GM23338 (cell line): Measurements from ENCODE around the gene ENTHD1. TPM values are rescaled to one million over a fixed set of nuclear protein-coding genes. Genes with fewer than 3 reads are reported as not detected.

Experiments used
- ATAC-seq: fragments of 200-7000 bp; cut with Tn5 transposase; 3 replicates; pipeline ENCODE4 v1.9.1; 2020
- DNase-seq: peaks from one replicate; pipeline ENCODE4 v3.0.0-alpha.2; 2015; ENCODE audit warnings: low spot score
- H2AFZ ChIP-seq: fragments of 200-600 bp; sonication (generic); 2 replicates; pipeline ENCODE4 v1.8.0; 2016; ENCODE audit warnings: antibody characterized with exemption, mild to moderate bottlenecking, moderate library complexity
- H3F3A ChIP-seq: fragments of 200-600 bp; sonication (generic); replicated peaks from 2 replicates; pipeline ENCODE4 v1.8.0; 2017; ENCODE audit warnings: antibody characterized with exemption, mixed run types, low read depth
- H3K27ac ChIP-seq: fragments of 200-600 bp; sonication (generic); 2 replicates; pipeline ENCODE4 v1.6.1; 2016; ENCODE audit warnings: low read depth
- H3K27me3 ChIP-seq: fragments of 200-600 bp; sonication (generic); 2 replicates; pipeline ENCODE4 v1.8.0; 2016; ENCODE audit warnings: mild to moderate bottlenecking, mixed run types, moderate library complexity; ENCODE audit not compliant: insufficient read depth
- H3K36me3 ChIP-seq: fragments of 200-600 bp; sonication (generic); 2 replicates; pipeline ENCODE4 v1.8.0; 2016; ENCODE audit warnings: mild to moderate bottlenecking; ENCODE audit not compliant: insufficient read depth
- H3K4me1 ChIP-seq: fragments of 200-600 bp; sonication (generic); 2 replicates; pipeline ENCODE4 v1.8.0; 2016; ENCODE audit warnings: mild to moderate bottlenecking, moderate library complexity; ENCODE audit not compliant: insufficient read depth
- H3K4me2 ChIP-seq: fragments of 200-600 bp; sonication (generic); 2 replicates; pipeline ENCODE4 v1.7.1; 2017; ENCODE audit warnings: mixed run types
- H3K4me3 ChIP-seq: fragments of 200-600 bp; sonication (generic); 2 replicates; pipeline ENCODE4 v1.6.1; 2016; ENCODE audit warnings: mixed run types
- H3K79me2 ChIP-seq: fragments of 200-600 bp; sonication (generic); replicated peaks from 2 replicates; pipeline ENCODE4 v1.8.0; 2017; ENCODE audit warnings: mild to moderate bottlenecking; ENCODE audit not compliant: insufficient read depth
- H3K9me2 ChIP-seq: fragments of 200-600 bp; sonication (generic); 2 replicates; pipeline ENCODE4 v1.8.0; 2017; ENCODE audit not compliant: insufficient read depth
- H4K20me1 ChIP-seq: fragments of 200-600 bp; sonication (generic); replicated peaks from 2 replicates; pipeline ENCODE4 v1.8.0; 2017; ENCODE audit warnings: mild to moderate bottlenecking; ENCODE audit not compliant: insufficient read depth
- H3K27ac Mint-ChIP-seq: 2 replicates; pipeline ENCODE4 v1.8.0; 2020; ENCODE audit warnings: inconsistent platforms, mild to moderate bottlenecking, moderate library complexity, mixed read lengths
- H3K27me3 Mint-ChIP-seq: 3 replicates; pipeline ENCODE4 v1.8.0; 2022; ENCODE audit warnings: low read depth, mild to moderate bottlenecking, moderate library complexity, mixed read lengths, inconsistent platforms; ENCODE audit not compliant: insufficient read depth, poor library complexity
- H3K36me3 Mint-ChIP-seq: 3 replicates; pipeline ENCODE4 v1.8.0; 2021; ENCODE audit warnings: low read depth, mild to moderate bottlenecking, inconsistent platforms, moderate library complexity, mixed read lengths
- H3K4me1 Mint-ChIP-seq: 3 replicates; pipeline ENCODE4 v1.8.0; 2020; ENCODE audit warnings: mild to moderate bottlenecking, inconsistent platforms, mixed read lengths
- H3K4me3 Mint-ChIP-seq: 3 replicates; pipeline ENCODE4 v1.8.0; 2021; ENCODE audit warnings: moderate library complexity, mild to moderate bottlenecking, inconsistent platforms, mixed read lengths
- H3K9me3 Mint-ChIP-seq: 3 replicates; pipeline ENCODE4 v1.8.0; 2020; ENCODE audit warnings: moderate library complexity, mild to moderate bottlenecking, inconsistent platforms, mixed read lengths
- CREB1 ChIP-seq: fragments of 250-450 bp; sonication (Bioruptor Pico); IDR thresholded peaks from 2 replicates; pipeline ENCODE4 v1.5.0; 2020; ENCODE audit warnings: low read depth, mild to moderate bottlenecking, moderate library complexity
- EZH2 ChIP-seq: fragments of 200-600 bp; sonication (generic); IDR thresholded peaks from one replicate; pipeline ENCODE4 v1.8.0; 2017; ENCODE audit warnings: antibody characterized with exemption, mild to moderate bottlenecking, low read depth; ENCODE audit not compliant: unreplicated experiment
- EZH2phosphoT487 ChIP-seq: fragments of 200-600 bp; sonication (generic); IDR thresholded peaks from one replicate; pipeline ENCODE4 v1.8.1; 2018; ENCODE audit warnings: antibody characterized with exemption; ENCODE audit not compliant: unreplicated experiment
- JUNB ChIP-seq: IDR thresholded peaks from one replicate; pipeline ENCODE4 v1.6.1; 2016; ENCODE audit warnings: antibody characterized with exemption; ENCODE audit not compliant: unreplicated experiment
- NANOG ChIP-seq: IDR thresholded peaks from 2 replicates; pipeline ENCODE4 v1.6.1; 2016; ENCODE audit warnings: antibody characterized with exemption, borderline replicate concordance
- POLR2AphosphoS5 ChIP-seq: IDR thresholded peaks from 2 replicates; pipeline ENCODE4 v1.6.1; 2016; ENCODE audit warnings: antibody characterized with exemption, low read depth
- STAT1 ChIP-seq: IDR thresholded peaks from one replicate; pipeline ENCODE4 v1.6.1; 2016; ENCODE audit warnings: antibody characterized with exemption; ENCODE audit not compliant: unreplicated experiment
- ZNF114 ChIP-seq: fragments of 250-450 bp; sonication (Bioruptor Pico); IDR thresholded peaks from 2 replicates; pipeline ENCODE4 v1.5.0; 2020; ENCODE audit warnings: mild to moderate bottlenecking, moderate library complexity
- ZNF331 ChIP-seq: fragments of 250-450 bp; sonication (Bioruptor Pico); IDR thresholded peaks from 2 replicates; pipeline ENCODE4 v1.5.0; 2020; ENCODE audit warnings: low read depth, mild to moderate bottlenecking, moderate library complexity
- polyA plus RNA-seq: library from polyadenylated mRNA; unstranded; fragments of >200 nt; fragmentation: Nextera tagmentation; extraction: Ambion mirVana; gene quantifications from 2 replicates; pipeline ENCODE4 v1.2.1, GENCODE V29; 2016
- total RNA-seq: library from RNA; depleted of rRNA; stranded (reverse); fragments of >200 nt; shearing (Covaris generic); gene quantifications from 2 replicates; pipeline ENCODE4 v1.2.3, GENCODE V29; 2014
- TF ChIP-seq, protein P1 (sequence below): IDR thresholded peaks from 2 replicates; pipeline ENCODE4 v1.6.1; 2016; ENCODE audit warnings: antibody characterized with exemption
- TF ChIP-seq, protein P2 (sequence below): fragments of 250-450 bp; sonication (Bioruptor Pico); IDR thresholded peaks from 2 replicates; pipeline ENCODE4 v1.5.0; 2020; ENCODE audit warnings: mild to moderate bottlenecking, moderate library complexity
- TF ChIP-seq, protein P3 (sequence below), 2 experiments: fragments of 200-600 bp in 1 of 2; sonication (generic) in 1 of 2; conservative IDR thresholded peaks; 2 replicates each; pipeline versions ENCODE4 v1.5.1 to v1.6.1; 2016 to 2017; ENCODE audit warnings: antibody characterized with exemption in 2 of 2, low read depth in 2 of 2, mild to moderate bottlenecking in 2 of 2, moderate library complexity in 1 of 2
- TF ChIP-seq, protein P4 (sequence below): IDR thresholded peaks from one replicate; pipeline ENCODE4 v1.6.1; 2018; ENCODE audit warnings: antibody characterized with exemption; ENCODE audit not compliant: unreplicated experiment

Gene ENTHD1
- total and polyA plus RNA-seq, 2 experiments from 2014 or later: not detected

DNA sequence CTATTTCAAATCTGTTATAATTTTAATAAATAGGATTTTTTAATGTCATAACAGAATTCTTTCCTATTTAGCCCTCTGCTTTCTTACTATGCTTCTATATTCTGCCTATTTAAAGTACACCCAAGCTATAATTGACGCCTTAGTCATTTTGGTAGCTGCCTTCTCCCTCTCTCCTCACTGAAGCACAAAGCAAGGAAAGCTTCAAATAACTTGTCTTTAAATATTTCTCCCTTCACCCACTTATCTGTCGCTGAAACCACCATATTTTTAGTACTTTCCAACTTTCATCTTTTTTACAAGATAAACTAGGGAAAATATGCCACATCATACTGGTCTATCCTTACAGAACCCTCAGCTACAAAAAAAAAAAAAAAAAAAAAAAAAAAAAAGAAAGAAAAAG lies 127.9 kb downstream of the ENTHD1 start:
- no peak overlapping the region for H3K4me2 ChIP-seq
- H3K27ac Mint-ChIP-seq: no peak overlapping the region
- H3K9me3 Mint-ChIP-seq: no peaks in the 10 kb centered on the region
- peaks cover 2% of the 10 kb centered on the region for H3K27me3 Mint-ChIP-seq
- no peak overlapping the region for H3K27ac ChIP-seq
- ATAC-seq (no peak), DNase-seq (no peak)
- H3K4me1 ChIP-seq: no peaks in the 10 kb centered on the region
- H3K36me3 ChIP-seq: no peaks in the 10 kb centered on the region
- no peak overlapping the region for H3K4me3 Mint-ChIP-seq
- no peaks in the 10 kb centered on the region for H3K79me2 ChIP-seq
- no peaks in the 10 kb centered on the region for H3K9me2 ChIP-seq
- H4K20me1 ChIP-seq: no peaks in the 10 kb centered on the region
- no peaks in the 10 kb centered on the region for H3K36me3 Mint-ChIP-seq
- no peaks in the 10 kb centered on the region for H3K4me1 Mint-ChIP-seq
- H3K4me3 ChIP-seq: no peak overlapping the region
- TF ChIP-seq, protein P1, sequence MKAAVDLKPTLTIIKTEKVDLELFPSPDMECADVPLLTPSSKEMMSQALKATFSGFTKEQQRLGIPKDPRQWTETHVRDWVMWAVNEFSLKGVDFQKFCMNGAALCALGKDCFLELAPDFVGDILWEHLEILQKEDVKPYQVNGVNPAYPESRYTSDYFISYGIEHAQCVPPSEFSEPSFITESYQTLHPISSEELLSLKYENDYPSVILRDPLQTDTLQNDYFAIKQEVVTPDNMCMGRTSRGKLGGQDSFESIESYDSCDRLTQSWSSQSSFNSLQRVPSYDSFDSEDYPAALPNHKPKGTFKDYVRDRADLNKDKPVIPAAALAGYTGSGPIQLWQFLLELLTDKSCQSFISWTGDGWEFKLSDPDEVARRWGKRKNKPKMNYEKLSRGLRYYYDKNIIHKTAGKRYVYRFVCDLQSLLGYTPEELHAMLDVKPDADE: no peak
- TF ChIP-seq EZH2 (no peak), POLR2AphosphoS5 (no peak), ZNF331 (CRISPR knock-in tag) (no peak), STAT1 (no peak), CREB1 (CRISPR knock-in tag) (no peak), JUNB (no peak), NANOG (no peak), EZH2phosphoT487 (no peak), ZNF114 (no peak)
- TF ChIP-seq, protein P2, sequence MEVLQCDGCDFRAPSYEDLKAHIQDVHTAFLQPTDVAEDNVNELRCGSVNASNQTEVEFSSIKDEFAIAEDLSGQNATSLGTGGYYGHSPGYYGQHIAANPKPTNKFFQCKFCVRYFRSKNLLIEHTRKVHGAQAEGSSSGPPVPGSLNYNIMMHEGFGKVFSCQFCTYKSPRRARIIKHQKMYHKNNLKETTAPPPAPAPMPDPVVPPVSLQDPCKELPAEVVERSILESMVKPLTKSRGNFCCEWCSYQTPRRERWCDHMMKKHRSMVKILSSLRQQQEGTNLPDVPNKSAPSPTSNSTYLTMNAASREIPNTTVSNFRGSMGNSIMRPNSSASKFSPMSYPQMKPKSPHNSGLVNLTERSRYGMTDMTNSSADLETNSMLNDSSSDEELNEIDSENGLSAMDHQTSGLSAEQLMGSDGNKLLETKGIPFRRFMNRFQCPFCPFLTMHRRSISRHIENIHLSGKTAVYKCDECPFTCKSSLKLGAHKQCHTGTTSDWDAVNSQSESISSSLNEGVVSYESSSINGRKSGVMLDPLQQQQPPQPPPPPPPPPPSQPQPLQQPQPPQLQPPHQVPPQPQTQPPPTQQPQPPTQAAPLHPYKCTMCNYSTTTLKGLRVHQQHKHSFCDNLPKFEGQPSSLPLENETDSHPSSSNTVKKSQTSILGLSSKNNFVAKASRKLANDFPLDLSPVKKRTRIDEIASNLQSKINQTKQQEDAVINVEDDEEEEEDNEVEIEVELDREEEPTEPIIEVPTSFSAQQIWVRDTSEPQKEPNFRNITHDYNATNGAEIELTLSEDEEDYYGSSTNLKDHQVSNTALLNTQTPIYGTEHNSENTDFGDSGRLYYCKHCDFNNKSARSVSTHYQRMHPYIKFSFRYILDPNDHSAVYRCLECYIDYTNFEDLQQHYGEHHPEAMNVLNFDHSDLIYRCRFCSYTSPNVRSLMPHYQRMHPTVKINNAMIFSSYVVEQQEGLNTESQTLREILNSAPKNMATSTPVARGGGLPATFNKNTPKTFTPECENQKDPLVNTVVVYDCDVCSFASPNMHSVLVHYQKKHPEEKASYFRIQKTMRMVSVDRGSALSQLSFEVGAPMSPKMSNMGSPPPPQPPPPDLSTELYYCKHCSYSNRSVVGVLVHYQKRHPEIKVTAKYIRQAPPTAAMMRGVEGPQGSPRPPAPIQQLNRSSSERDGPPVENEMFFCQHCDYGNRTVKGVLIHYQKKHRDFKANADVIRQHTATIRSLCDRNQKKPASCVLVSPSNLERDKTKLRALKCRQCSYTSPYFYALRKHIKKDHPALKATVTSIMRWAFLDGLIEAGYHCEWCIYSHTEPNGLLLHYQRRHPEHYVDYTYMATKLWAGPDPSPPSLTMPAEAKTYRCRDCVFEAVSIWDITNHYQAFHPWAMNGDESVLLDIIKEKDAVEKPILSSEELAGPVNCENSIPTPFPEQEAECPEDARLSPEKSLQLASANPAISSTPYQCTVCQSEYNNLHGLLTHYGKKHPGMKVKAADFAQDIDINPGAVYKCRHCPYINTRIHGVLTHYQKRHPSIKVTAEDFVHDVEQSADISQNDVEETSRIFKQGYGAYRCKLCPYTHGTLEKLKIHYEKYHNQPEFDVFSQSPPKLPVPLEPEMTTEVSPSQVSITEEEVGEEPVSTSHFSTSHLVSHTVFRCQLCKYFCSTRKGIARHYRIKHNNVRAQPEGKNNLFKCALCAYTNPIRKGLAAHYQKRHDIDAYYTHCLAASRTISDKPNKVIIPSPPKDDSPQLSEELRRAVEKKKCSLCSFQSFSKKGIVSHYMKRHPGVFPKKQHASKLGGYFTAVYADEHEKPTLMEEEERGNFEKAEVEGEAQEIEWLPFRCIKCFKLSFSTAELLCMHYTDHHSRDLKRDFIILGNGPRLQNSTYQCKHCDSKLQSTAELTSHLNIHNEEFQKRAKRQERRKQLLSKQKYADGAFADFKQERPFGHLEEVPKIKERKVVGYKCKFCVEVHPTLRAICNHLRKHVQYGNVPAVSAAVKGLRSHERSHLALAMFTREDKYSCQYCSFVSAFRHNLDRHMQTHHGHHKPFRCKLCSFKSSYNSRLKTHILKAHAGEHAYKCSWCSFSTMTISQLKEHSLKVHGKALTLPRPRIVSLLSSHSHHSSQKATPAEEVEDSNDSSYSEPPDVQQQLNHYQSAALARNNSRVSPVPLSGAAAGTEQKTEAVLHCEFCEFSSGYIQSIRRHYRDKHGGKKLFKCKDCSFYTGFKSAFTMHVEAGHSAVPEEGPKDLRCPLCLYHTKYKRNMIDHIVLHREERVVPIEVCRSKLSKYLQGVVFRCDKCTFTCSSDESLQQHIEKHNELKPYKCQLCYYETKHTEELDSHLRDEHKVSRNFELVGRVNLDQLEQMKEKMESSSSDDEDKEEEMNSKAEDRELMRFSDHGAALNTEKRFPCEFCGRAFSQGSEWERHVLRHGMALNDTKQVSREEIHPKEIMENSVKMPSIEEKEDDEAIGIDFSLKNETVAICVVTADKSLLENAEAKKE (CRISPR knock-in tag): no peak
- TF ChIP-seq, protein P3, sequence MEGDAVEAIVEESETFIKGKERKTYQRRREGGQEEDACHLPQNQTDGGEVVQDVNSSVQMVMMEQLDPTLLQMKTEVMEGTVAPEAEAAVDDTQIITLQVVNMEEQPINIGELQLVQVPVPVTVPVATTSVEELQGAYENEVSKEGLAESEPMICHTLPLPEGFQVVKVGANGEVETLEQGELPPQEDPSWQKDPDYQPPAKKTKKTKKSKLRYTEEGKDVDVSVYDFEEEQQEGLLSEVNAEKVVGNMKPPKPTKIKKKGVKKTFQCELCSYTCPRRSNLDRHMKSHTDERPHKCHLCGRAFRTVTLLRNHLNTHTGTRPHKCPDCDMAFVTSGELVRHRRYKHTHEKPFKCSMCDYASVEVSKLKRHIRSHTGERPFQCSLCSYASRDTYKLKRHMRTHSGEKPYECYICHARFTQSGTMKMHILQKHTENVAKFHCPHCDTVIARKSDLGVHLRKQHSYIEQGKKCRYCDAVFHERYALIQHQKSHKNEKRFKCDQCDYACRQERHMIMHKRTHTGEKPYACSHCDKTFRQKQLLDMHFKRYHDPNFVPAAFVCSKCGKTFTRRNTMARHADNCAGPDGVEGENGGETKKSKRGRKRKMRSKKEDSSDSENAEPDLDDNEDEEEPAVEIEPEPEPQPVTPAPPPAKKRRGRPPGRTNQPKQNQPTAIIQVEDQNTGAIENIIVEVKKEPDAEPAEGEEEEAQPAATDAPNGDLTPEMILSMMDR (conservative IDR thresholded peaks at IDR 0.05; ENCODE audit: low read depth in 2 of 2): no peak
- TF ChIP-seq, protein P4, sequence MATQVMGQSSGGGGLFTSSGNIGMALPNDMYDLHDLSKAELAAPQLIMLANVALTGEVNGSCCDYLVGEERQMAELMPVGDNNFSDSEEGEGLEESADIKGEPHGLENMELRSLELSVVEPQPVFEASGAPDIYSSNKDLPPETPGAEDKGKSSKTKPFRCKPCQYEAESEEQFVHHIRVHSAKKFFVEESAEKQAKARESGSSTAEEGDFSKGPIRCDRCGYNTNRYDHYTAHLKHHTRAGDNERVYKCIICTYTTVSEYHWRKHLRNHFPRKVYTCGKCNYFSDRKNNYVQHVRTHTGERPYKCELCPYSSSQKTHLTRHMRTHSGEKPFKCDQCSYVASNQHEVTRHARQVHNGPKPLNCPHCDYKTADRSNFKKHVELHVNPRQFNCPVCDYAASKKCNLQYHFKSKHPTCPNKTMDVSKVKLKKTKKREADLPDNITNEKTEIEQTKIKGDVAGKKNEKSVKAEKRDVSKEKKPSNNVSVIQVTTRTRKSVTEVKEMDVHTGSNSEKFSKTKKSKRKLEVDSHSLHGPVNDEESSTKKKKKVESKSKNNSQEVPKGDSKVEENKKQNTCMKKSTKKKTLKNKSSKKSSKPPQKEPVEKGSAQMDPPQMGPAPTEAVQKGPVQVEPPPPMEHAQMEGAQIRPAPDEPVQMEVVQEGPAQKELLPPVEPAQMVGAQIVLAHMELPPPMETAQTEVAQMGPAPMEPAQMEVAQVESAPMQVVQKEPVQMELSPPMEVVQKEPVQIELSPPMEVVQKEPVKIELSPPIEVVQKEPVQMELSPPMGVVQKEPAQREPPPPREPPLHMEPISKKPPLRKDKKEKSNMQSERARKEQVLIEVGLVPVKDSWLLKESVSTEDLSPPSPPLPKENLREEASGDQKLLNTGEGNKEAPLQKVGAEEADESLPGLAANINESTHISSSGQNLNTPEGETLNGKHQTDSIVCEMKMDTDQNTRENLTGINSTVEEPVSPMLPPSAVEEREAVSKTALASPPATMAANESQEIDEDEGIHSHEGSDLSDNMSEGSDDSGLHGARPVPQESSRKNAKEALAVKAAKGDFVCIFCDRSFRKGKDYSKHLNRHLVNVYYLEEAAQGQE: no peak
- no peak overlapping the region for H2AFZ ChIP-seq
- no peaks in the 10 kb centered on the region for H3F3A ChIP-seq
- H3K27me3 ChIP-seq: no peaks in the 10 kb centered on the region
